Panc1 (cell line): Measurements from ENCODE around the gene STARD13. TPM values are rescaled to one million over a fixed set of nuclear protein-coding genes. Genes with fewer than 3 reads are reported as not detected.

ENCODE experiments used
- ATAC-seq: fragments of 200-7000 bp; cut with Tn5 transposase; 2 replicates; pipeline ENCODE4 v1.9.1; 2020; ENCODE audit warnings: mild to moderate bottlenecking, moderate library complexity
- BruUV-seq: library from RNA; stranded (reverse); fragments of 400-500 nt; replicated peaks from 2 replicates; lab custom pipeline; 2021; lab: Mats Ljungman, UMichigan
- CTCF ChIA-PET: fragments of 300-600 bp; sonication (Branson Sonifier 250); formaldehyde crosslinking; loops from one replicate; lab custom pipeline; 2022; ENCODE audit warnings: antibody characterized with exemption; lab: Charles Lee
- POLR2A ChIA-PET: fragments of 300-600 bp; sonication (Branson Sonifier 250); formaldehyde crosslinking; loops from one replicate; lab custom pipeline; 2022; ENCODE audit warnings: antibody characterized with exemption; lab: Charles Lee
- DNase-seq: peaks from one replicate; pipeline ENCODE4 v3.0.0-alpha.2; 2010; ENCODE audit warnings: low read depth, low spot score
- H3K27ac ChIP-seq: 2 replicates; pipeline ENCODE4 v1.5.1; 2011; ENCODE audit warnings: mild to moderate bottlenecking, low read length, inconsistent platforms
- H3K27me3 ChIP-seq: fragments of 200-500 bp; sonication (Bioruptor generic); 2 replicates; pipeline ENCODE4 v1.6.0; 2014; ENCODE audit warnings: low read length, inconsistent platforms; ENCODE audit not compliant: control insufficient read depth, insufficient read depth
- H3K36me3 ChIP-seq: fragments of 200-500 bp; sonication (Bioruptor generic); 2 replicates; pipeline ENCODE4 v1.5.1; 2014; ENCODE audit warnings: inconsistent platforms, mild to moderate bottlenecking, low read length, moderate library complexity; ENCODE audit not compliant: control insufficient read depth, insufficient read depth
- H3K4me1 ChIP-seq: 2 replicates; pipeline ENCODE4 v1.5.1; 2011; ENCODE audit warnings: inconsistent platforms, mild to moderate bottlenecking, low read length, moderate library complexity; ENCODE audit not compliant: control insufficient read depth, insufficient read depth
- H3K4me3 ChIP-seq, 2 experiments: 2 replicates each; pipeline ENCODE4 v1.5.1; 2011 to 2012; ENCODE audit warnings: low read depth in 2 of 2, low read length in 2 of 2, mild to moderate bottlenecking in 2 of 2, inconsistent platforms in 1 of 2, moderate library complexity in 1 of 2
- H3K9me3 ChIP-seq: fragments of 200-500 bp; sonication (Bioruptor generic); 2 replicates; pipeline ENCODE4 v1.5.1; 2014; ENCODE audit warnings: low read depth, mild to moderate bottlenecking, inconsistent platforms, low read length, moderate library complexity; ENCODE audit not compliant: control insufficient read depth, insufficient read depth
- POLR2AphosphoS5 ChIP-seq: IDR thresholded peaks from 2 replicates; pipeline ENCODE4 v1.6.1; 2012; ENCODE audit warnings: mild to moderate bottlenecking, low read depth, low read length, moderate library complexity
- REST ChIP-seq, 2 experiments: IDR thresholded peaks; 2 replicates each; pipeline ENCODE4 v1.6.1; 2011 to 2012; ENCODE audit warnings: low read depth in 2 of 2, control low read depth in 1 of 2, low read length in 1 of 2, mild to moderate bottlenecking in 1 of 2, moderate library complexity in 1 of 2; ENCODE audit not compliant: insufficient read depth in 1 of 2
- SIN3A ChIP-seq: IDR thresholded peaks from 2 replicates; pipeline ENCODE4 v1.6.1; 2012; ENCODE audit warnings: low read depth, mild to moderate bottlenecking, low read length, moderate library complexity, borderline replicate concordance; ENCODE audit not compliant: insufficient read depth
- TCF7L2 ChIP-seq: IDR thresholded peaks from 2 replicates; pipeline ENCODE4 v1.6.1; 2011; ENCODE audit warnings: mild to moderate bottlenecking, low read depth, low read length, inconsistent platforms
- in situ Hi-C: cut with HindIII; loops from 2 replicates; pipeline ENCODE4 v1.10.0; 2016; ENCODE audit warnings: low sequenced_read_pairs, low pct_unique_long_range_greater_than_20kb
- intact Hi-C: fragments of 100-400 bp; cut with micrococcal nuclease; formaldehyde crosslinking; loops from one replicate; pipeline ENCODE4 v1.10.0; 2022; ENCODE audit not compliant: unreplicated experiment
- total RNA-seq: library from RNA; stranded (reverse); gene quantifications from one replicate; pipeline ENCODE4 v1.2.1, GENCODE V29; 2021; ENCODE audit not compliant: unreplicated experiment
- TF ChIP-seq, protein P1 (sequence below): fragments of 450-650 bp; IDR thresholded peaks from 2 replicates; pipeline ENCODE4 v1.5.1; 2017; ENCODE audit warnings: mild to moderate bottlenecking

Gene STARD13
- total RNA-seq, 1 experiment from 2014 or later = 6.5 TPM

DNA sequence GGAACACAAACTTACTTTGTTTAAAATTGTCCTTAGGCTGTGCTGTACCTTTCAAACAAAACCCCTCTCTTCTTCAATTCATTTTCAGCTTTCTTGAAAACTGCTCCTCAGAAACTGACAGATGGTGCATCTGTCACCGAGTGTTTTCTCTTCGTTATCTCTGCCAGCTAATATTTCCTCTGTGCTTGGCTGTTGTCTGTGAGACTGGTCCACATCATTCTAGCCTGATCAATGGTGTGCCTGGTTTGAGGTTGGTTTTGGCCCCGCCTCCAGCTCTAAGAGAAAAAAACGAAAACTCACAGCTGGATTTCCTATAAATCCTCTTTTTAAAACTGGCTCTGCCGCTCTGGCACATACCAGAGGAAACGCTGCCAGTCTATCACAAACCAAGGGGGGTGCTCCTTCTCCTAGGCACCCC is 79.7 kb downstream of the STARD13 start:
- DNase-seq = no peak
- no peaks in the 10 kb centered on the region for H3K9me3 ChIP-seq
- H3K4me3 ChIP-seq = no peak overlapping the region
- POLR2A ChIA-PET = no interaction called here
- H3K27ac ChIP-seq = no peak overlapping the region
- TF ChIP-seq SIN3A (no peak), REST (IDR thresholded peaks at IDR 0.05; ENCODE audit: insufficient read depth in 1 of 2, low read depth in 2 of 2, low read length in 1 of 2) (no peak), POLR2AphosphoS5 (no peak), TCF7L2 (no peak)
- TF ChIP-seq, protein P1, sequence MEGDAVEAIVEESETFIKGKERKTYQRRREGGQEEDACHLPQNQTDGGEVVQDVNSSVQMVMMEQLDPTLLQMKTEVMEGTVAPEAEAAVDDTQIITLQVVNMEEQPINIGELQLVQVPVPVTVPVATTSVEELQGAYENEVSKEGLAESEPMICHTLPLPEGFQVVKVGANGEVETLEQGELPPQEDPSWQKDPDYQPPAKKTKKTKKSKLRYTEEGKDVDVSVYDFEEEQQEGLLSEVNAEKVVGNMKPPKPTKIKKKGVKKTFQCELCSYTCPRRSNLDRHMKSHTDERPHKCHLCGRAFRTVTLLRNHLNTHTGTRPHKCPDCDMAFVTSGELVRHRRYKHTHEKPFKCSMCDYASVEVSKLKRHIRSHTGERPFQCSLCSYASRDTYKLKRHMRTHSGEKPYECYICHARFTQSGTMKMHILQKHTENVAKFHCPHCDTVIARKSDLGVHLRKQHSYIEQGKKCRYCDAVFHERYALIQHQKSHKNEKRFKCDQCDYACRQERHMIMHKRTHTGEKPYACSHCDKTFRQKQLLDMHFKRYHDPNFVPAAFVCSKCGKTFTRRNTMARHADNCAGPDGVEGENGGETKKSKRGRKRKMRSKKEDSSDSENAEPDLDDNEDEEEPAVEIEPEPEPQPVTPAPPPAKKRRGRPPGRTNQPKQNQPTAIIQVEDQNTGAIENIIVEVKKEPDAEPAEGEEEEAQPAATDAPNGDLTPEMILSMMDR = no peak
- intact Hi-C loops (no loop called here), in situ Hi-C loops (no loop called here)
- H3K27me3 ChIP-seq = no peaks in the 10 kb centered on the region
- CTCF ChIA-PET = no interaction called here
- no peak for ATAC-seq
- H3K4me1 ChIP-seq = no peaks in the 10 kb centered on the region
- no TSS peak for BruUV-seq
- H3K36me3 ChIP-seq = no peaks in the 10 kb centered on the region

- CTCF ChIA-PET = no interaction called here
- no peaks in the 10 kb centered on the region for H3K4me1 ChIP-seq
- POLR2A ChIA-PET = no interaction called here
- in situ Hi-C loops = no loop called here
- H3K27ac ChIP-seq = no peak overlapping the region
- H3K4me3 ChIP-seq = no peak overlapping the region
- DNase-seq (no peak), ATAC-seq (no peak)
- intact Hi-C loops = no loop called here
- no peaks in the 10 kb centered on the region for H3K9me3 ChIP-seq
- no TSS peak for BruUV-seq
- no peaks in the 10 kb centered on the region for H3K27me3 ChIP-seq
- no peaks in the 10 kb centered on the region for H3K36me3 ChIP-seq
- no peak for TF ChIP-seq SIN3A
- TF ChIP-seq TCF7L2 = no peak
- TF ChIP-seq POLR2AphosphoS5 = no peak
These were observed 80.3 kb downstream of the STARD13 start for GRCh38 chr13:33205224-33205623.

DNA sequence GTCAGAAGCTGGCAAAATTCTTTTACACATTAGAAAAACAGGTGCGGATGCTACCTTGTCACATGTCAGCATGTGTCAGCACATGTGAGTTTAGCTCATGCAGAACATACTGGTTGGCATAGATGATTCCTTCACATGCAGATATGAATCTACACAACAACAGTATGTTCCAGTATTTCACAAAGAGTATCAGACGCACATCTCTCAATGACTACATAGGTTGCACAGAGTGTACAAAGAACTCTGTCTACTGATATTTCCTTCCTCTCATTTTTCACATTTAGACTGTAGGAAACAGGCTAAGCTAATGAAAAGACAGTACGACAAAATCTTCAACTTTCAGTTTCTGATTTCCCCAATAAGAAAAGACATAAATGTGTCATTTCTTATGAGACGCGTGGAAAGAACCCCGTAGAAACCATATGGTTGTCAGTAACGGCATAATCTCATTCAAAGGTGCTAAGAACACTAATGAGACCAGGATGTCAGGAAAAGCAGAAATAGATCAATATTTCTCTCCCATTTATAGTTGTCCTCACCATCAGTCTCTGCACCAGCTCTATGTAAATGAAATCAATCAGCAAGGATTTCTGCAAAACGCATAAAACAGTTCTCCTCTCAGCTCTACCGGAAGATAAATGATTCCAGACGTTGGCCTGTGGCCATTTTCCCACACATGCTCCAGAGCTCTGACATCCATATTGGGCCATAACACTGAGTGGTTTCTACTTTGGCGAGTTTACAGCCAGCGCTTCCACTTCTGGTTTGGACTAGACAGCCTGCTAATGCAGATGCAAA is 81.2 kb downstream of the STARD13 start:
- POLR2A ChIA-PET = no interaction called here
- CTCF ChIA-PET = no interaction called here
- ATAC-seq = no peak

More for the DNA sequence above, 81.2 kb downstream of the STARD13 start:
- TF ChIP-seq POLR2AphosphoS5 = no peak
- TF ChIP-seq SIN3A = no peak
- no peak for TF ChIP-seq REST (IDR thresholded peaks at IDR 0.05; ENCODE audit: insufficient read depth in 1 of 2, low read depth in 2 of 2, low read length in 1 of 2)
- TF ChIP-seq TCF7L2 = no peak
- TF ChIP-seq, protein P1 = no peak
- BruUV-seq = no TSS peak
- in situ Hi-C loops = no loop called here
- H3K4me3 ChIP-seq = no peak overlapping the region; a peak in 1 of 4 replicates
- no peaks in the 10 kb centered on the region for H3K27me3 ChIP-seq
- no peaks in the 10 kb centered on the region for H3K36me3 ChIP-seq
- no peak for DNase-seq
- intact Hi-C loops = no loop called here
- H3K27ac ChIP-seq = no peak overlapping the region
- H3K9me3 ChIP-seq = no peaks in the 10 kb centered on the region
- H3K4me1 ChIP-seq = no peaks in the 10 kb centered on the region
